GM12801 (cell line): ENCODE results near the gene PDS5B.

Experiments used
- TF ChIP-seq, protein P1 (sequence below): IDR thresholded peaks from one replicate; pipeline ENCODE4 v1.5.1; 2011; ENCODE audit warnings: control low read depth; ENCODE audit not compliant: insufficient read length; ENCODE audit errors: extremely low read depth

PDS5B gene

DNA sequence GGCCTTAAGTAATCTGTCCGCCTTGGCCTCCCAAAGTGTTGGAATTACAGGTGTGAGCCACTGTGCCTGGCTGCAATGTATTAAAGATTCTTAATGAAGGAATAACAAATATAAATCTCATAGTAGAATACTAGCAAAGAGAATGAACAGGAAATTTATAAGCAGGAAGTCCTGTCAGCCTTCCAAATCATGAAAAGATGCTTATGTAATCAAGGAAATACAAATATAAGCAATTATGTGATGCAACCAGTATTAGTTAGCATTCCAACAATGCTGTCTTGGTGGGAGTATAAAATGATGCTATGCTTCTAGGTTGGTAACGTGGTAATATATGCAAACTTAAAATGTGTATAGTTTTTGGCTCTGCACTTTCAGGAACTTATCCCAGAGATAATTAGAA is 133.8 kb downstream of the PDS5B start:
- TF ChIP-seq, protein P1, sequence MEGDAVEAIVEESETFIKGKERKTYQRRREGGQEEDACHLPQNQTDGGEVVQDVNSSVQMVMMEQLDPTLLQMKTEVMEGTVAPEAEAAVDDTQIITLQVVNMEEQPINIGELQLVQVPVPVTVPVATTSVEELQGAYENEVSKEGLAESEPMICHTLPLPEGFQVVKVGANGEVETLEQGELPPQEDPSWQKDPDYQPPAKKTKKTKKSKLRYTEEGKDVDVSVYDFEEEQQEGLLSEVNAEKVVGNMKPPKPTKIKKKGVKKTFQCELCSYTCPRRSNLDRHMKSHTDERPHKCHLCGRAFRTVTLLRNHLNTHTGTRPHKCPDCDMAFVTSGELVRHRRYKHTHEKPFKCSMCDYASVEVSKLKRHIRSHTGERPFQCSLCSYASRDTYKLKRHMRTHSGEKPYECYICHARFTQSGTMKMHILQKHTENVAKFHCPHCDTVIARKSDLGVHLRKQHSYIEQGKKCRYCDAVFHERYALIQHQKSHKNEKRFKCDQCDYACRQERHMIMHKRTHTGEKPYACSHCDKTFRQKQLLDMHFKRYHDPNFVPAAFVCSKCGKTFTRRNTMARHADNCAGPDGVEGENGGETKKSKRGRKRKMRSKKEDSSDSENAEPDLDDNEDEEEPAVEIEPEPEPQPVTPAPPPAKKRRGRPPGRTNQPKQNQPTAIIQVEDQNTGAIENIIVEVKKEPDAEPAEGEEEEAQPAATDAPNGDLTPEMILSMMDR, result no peak

DNA sequence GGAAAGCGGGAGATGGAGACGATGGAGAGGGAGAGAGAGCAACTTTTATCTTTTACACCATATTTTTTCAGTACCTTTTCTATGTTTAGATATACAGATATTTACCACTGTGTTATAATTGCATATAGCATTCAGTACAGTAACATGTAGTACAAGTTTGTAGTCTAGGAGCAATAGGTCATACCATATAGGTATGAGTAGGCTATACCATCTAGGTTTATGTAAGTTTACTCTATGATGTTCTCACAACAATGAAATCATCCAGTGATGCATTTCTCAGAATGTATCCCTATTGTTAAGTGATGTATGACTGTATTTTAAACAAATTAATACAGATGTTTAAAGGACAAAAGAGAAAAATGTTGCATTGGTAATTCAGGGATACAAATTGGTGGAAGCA is 136.1 kb downstream of the PDS5B start:
- TF ChIP-seq, protein P1, result no peak

DNA sequence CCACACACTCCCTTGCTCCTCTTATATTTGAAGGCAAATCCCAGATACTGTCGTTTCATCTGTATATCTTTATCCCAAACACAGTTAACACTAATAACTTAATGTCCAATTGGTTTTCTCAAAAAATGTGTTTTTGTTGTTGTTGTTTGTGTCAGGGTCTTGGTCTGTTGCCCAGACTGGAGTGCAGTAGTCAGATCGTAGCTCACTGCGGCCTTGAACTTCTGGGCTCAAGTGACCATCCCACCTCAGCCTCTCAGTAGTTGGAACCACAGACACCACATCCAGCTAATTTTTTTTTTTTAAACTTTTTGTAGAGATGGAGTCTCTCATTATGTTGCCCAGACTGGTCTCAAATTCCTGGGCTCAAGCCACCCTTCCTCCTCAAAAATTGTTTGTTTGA is 137.7 kb downstream of the PDS5B start:
- TF ChIP-seq, protein P1, result no peak

DNA sequence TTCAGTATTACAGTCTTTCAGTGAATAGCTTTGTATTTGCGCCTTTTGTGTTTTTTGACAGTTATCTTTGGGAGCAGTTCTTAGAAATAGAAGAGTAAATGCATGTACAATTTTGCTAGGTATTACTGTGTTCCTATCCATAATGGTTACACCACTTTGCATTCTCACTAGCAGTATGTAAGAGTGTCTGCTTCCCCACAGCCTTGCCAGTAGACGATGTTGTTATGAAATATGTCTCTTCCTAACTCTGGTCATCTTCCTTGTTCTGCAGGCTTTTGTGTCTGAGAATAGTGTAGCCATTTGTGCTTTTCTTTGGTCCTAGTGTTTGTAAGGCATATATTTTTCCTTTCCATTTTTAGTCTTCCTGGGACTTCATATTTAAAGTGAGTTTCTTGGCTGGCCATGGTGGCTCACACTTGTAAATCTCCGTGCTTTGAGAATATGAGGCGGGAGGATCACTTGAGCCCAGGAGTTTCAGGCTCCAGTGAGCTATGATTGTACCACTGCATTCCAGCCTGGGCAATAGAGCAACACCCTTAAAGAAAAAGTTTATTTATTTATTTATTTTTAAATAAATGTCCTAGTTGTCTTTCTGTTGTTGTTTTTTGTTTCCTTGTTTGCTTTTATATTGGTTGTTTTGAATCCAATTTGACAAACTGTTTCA is 140.3 kb downstream of the PDS5B start:
- TF ChIP-seq, protein P1, result no peak

DNA sequence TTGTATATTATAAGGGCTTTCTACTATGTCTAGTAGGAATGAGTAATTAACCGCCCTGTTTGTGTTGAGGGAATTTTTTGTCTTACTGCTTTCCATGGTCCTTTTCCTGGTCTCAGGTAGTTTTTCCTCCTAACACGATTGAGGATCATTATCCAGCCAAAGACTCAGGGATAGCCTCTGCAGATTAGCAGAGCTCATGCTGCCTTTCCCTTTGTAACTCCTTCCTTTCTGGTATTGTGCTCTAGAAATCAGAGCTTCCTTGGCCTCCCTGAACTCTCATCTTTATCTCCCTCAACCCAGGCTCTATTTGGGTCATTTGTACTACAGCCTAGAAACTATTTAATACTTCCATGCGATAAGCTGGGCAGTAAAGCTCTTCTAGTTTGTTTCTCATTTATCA is 142.1 kb downstream of the PDS5B start:
- TF ChIP-seq, protein P1, result no peak

DNA sequence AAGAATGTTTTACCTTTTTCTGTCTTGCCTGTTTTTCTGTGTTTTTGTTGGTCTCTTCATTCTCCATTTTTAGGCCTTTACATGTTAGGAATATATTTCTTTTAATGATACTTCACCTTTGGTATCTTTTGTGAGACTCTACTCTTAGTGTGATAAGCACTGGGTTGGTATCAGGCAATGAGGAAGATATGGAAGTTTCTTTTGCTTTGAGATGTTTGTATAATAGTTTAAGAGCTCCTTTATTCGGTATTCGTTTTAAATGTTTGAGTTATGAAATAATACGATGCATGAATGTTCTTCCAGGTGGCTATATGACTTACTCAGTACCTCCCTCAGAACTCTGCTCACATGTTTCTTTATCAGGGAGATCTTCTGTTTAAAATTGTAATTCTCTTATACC is 144.8 kb downstream of the PDS5B start:
- TF ChIP-seq, protein P1, result no peak

DNA sequence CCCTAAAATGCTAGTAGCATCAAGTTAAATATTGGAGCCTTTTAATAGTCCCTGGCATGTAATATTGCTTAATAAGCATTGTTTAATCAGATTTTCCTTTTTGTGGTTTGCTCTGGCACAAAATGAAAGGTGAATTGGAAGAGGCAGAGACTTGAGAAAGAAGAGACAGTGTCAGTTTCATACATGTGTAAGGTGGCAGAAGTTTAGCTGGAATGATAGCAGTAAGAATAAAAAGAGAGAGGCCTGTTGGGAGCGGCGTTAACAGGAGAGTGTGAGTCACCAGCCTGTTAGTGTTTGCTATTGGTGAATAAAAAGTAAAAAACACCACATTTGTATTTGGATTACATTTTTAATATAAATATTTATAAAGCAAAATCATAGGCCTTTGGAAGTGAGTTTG is 145.3 kb downstream of the PDS5B start:
- TF ChIP-seq, protein P1, result no peak

DNA sequence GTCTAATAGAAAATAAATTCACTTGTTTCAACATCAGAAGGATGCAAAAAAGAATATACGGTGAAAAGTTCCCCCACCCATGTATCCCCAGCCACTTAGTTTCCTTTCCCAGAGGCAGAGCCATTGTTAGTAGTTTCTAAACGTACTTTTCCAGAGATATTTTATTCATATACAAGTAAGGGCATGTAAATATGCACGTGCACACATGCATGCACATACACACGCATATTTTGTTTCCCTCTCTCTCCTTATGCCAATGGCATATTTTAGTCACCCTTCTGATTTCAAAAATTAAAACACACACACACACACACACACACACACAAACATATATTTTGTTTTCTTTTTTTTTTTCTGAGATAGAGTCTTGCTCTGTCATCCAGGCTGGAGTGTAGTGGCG is 147.4 kb downstream of the PDS5B start:
- TF ChIP-seq, protein P1, result no peak
